H1 (cell line): ENCODE results near the gene IFT43. TPM values are rescaled to one million over a fixed set of nuclear protein-coding genes. Genes with fewer than 3 reads are reported as not detected.

Source experiments
- GABPA ChIP-seq: IDR thresholded peaks from 2 replicates; pipeline ENCODE4 v1.6.1; 2011; ENCODE audit warnings: mild to moderate bottlenecking, low read length, moderate library complexity, borderline replicate concordance; ENCODE audit not compliant: insufficient read depth
- JUN ChIP-seq: IDR thresholded peaks from 2 replicates; pipeline ENCODE4 v1.6.1; 2011; ENCODE audit warnings: low read depth, mild to moderate bottlenecking, improper control_type of control experiment, low read length
- KDM1A ChIP-seq: fragments of 200-600, 300-600 bp; sonication (generic); IDR thresholded peaks from 2 replicates; pipeline ENCODE4 v1.7.1; 2016; ENCODE audit warnings: mild to moderate bottlenecking, low read length, borderline replicate concordance
- SIRT6 ChIP-seq: IDR thresholded peaks from one replicate; pipeline ENCODE4 v1.7.1; 2012; ENCODE audit warnings: low read length, inconsistent platforms
- SP2 ChIP-seq: IDR thresholded peaks from 2 replicates; pipeline ENCODE4 v1.6.1; 2012; ENCODE audit warnings: mild to moderate bottlenecking, low read length, inconsistent platforms
- SP4 ChIP-seq: IDR thresholded peaks from 2 replicates; pipeline ENCODE4 v1.6.1; 2012; ENCODE audit warnings: low read length, inconsistent platforms
- TAF7 ChIP-seq: optimal IDR thresholded peaks from 2 replicates; pipeline ENCODE3; 2011; ENCODE audit warnings: low read depth, mild to moderate bottlenecking, inconsistent platforms, low read length, moderate library complexity, borderline replicate concordance
- TBP ChIP-seq: IDR thresholded peaks from 2 replicates; pipeline ENCODE4 v1.6.1; 2011; ENCODE audit warnings: low read depth, low read length, improper control_type of control experiment
- polyA plus RNA-seq, 7 experiments: library from polyadenylated mRNA; depleted of rRNA in 3 of 7; stranded (reverse) in 5 of 7; unstranded in 2 of 7; fragments of >200 nt in 5 of 7; fragments of 200-250 nt in 2 of 7; gene quantifications; 1 replicate in 5 of 7; 2 replicates in 1 of 7; 4 replicates in 1 of 7; pipeline versions ENCODE4 v1.2.1 to v1.2.3, GENCODE V29; 2011 to 2013; ENCODE audit warnings: missing spikeins in 2 of 7, mixed read lengths in 2 of 7
- total RNA-seq: library from RNA; stranded (reverse); fragmentation: NEBNext Ultra II Directional; extraction: Animal tissue kit (Norgen Biotek cat#: 25700); gene quantifications from 2 replicates; pipeline ENCODE4 v1.2.1, GENCODE V29; 2021
- TF ChIP-seq, protein P1 (sequence below): fragments of 300-600 bp; sonication (generic); IDR thresholded peaks from 2 replicates; pipeline ENCODE4 v1.7.1; 2012; ENCODE audit warnings: low read length, moderate library complexity, mild to moderate bottlenecking, inconsistent platforms; ENCODE audit not compliant: insufficient replicate concordance
- TF ChIP-seq, protein P2 (sequence below): IDR thresholded peaks from 2 replicates; pipeline ENCODE4 v1.6.1; 2012; ENCODE audit warnings: low read length, inconsistent platforms

The IFT43 gene
- total and polyA plus RNA-seq, 2 of the 8 experiments (the other 6 are each of a cell fraction or from before 2014, with no cell fraction given) = 17.0 to 20.8 TPM

DNA sequence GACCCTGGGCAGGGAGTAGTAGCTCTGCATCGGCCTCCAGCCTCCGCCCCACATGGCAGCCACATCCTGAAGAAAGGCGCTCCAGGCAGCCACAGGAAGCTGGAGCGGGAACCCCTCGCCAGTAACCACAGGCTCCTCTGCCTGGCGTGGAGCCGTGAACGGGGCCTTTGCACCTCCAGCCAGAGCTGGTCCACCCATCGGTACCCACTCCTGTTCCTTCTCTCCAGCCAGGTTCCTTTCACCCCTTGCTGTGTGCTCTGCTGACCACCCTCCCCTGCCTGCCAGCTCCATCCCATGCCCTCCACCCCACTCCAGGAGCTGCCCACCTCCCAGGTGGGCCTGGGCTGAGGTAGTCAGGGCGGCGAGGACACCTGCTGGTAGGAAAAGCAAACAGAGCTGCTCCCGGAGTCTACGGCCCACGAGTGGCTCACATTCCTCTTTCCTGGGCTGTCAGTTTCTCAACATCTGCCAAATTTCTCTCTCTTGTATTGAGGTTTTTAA, 6.4 kb upstream of the IFT43 start (continued):
- TF ChIP-seq, protein P1, sequence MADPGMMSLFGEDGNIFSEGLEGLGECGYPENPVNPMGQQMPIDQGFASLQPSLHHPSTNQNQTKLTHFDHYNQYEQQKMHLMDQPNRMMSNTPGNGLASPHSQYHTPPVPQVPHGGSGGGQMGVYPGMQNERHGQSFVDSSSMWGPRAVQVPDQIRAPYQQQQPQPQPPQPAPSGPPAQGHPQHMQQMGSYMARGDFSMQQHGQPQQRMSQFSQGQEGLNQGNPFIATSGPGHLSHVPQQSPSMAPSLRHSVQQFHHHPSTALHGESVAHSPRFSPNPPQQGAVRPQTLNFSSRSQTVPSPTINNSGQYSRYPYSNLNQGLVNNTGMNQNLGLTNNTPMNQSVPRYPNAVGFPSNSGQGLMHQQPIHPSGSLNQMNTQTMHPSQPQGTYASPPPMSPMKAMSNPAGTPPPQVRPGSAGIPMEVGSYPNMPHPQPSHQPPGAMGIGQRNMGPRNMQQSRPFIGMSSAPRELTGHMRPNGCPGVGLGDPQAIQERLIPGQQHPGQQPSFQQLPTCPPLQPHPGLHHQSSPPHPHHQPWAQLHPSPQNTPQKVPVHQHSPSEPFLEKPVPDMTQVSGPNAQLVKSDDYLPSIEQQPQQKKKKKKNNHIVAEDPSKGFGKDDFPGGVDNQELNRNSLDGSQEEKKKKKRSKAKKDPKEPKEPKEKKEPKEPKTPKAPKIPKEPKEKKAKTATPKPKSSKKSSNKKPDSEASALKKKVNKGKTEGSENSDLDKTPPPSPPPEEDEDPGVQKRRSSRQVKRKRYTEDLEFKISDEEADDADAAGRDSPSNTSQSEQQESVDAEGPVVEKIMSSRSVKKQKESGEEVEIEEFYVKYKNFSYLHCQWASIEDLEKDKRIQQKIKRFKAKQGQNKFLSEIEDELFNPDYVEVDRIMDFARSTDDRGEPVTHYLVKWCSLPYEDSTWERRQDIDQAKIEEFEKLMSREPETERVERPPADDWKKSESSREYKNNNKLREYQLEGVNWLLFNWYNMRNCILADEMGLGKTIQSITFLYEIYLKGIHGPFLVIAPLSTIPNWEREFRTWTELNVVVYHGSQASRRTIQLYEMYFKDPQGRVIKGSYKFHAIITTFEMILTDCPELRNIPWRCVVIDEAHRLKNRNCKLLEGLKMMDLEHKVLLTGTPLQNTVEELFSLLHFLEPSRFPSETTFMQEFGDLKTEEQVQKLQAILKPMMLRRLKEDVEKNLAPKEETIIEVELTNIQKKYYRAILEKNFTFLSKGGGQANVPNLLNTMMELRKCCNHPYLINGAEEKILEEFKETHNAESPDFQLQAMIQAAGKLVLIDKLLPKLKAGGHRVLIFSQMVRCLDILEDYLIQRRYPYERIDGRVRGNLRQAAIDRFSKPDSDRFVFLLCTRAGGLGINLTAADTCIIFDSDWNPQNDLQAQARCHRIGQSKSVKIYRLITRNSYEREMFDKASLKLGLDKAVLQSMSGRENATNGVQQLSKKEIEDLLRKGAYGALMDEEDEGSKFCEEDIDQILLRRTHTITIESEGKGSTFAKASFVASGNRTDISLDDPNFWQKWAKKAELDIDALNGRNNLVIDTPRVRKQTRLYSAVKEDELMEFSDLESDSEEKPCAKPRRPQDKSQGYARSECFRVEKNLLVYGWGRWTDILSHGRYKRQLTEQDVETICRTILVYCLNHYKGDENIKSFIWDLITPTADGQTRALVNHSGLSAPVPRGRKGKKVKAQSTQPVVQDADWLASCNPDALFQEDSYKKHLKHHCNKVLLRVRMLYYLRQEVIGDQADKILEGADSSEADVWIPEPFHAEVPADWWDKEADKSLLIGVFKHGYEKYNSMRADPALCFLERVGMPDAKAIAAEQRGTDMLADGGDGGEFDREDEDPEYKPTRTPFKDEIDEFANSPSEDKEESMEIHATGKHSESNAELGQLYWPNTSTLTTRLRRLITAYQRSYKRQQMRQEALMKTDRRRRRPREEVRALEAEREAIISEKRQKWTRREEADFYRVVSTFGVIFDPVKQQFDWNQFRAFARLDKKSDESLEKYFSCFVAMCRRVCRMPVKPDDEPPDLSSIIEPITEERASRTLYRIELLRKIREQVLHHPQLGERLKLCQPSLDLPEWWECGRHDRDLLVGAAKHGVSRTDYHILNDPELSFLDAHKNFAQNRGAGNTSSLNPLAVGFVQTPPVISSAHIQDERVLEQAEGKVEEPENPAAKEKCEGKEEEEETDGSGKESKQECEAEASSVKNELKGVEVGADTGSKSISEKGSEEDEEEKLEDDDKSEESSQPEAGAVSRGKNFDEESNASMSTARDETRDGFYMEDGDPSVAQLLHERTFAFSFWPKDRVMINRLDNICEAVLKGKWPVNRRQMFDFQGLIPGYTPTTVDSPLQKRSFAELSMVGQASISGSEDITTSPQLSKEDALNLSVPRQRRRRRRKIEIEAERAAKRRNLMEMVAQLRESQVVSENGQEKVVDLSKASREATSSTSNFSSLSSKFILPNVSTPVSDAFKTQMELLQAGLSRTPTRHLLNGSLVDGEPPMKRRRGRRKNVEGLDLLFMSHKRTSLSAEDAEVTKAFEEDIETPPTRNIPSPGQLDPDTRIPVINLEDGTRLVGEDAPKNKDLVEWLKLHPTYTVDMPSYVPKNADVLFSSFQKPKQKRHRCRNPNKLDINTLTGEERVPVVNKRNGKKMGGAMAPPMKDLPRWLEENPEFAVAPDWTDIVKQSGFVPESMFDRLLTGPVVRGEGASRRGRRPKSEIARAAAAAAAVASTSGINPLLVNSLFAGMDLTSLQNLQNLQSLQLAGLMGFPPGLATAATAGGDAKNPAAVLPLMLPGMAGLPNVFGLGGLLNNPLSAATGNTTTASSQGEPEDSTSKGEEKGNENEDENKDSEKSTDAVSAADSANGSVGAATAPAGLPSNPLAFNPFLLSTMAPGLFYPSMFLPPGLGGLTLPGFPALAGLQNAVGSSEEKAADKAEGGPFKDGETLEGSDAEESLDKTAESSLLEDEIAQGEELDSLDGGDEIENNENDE = no peak
- no peak for TF ChIP-seq TAF7
- no peak for TF ChIP-seq SIRT6
- no peak for TF ChIP-seq SP2
- TF ChIP-seq JUN = no peak
- TF ChIP-seq, protein P2, sequence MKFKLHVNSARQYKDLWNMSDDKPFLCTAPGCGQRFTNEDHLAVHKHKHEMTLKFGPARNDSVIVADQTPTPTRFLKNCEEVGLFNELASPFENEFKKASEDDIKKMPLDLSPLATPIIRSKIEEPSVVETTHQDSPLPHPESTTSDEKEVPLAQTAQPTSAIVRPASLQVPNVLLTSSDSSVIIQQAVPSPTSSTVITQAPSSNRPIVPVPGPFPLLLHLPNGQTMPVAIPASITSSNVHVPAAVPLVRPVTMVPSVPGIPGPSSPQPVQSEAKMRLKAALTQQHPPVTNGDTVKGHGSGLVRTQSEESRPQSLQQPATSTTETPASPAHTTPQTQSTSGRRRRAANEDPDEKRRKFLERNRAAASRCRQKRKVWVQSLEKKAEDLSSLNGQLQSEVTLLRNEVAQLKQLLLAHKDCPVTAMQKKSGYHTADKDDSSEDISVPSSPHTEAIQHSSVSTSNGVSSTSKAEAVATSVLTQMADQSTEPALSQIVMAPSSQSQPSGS = no peak
- no peak for TF ChIP-seq SP4
- no peak for TF ChIP-seq KDM1A
- no peak for TF ChIP-seq TBP
- TF ChIP-seq GABPA = peak; percentile 57; the same call in 1 of the 2 replicates
